CD14-positive monocyte (primary cell): ENCODE measurements around the gene PROZ. TPM values are rescaled to one million over a fixed set of nuclear protein-coding genes. Genes with fewer than 3 reads are reported as not detected.

Experiments
- DNase-seq, 3 donors: peaks; one replicate each; pipeline ENCODE4 v3.0.0-alpha.2; 2011 to 2022
- H2AFZ ChIP-seq: 2 replicates; pipeline ENCODE4 v1.6.0; 2012; ENCODE audit warnings: mild to moderate bottlenecking, low read depth, low read length, inconsistent platforms; ENCODE audit not compliant: insufficient read depth, poor library complexity, severe bottlenecking
- H3K27ac ChIP-seq, 2 donors: 1 replicate in 1 of 2; 2 replicates in 1 of 2; pipeline ENCODE4 v1.5.1; 2012 to 2013; ENCODE audit warnings: low read length in 2 of 2, control low read depth in 1 of 2, inconsistent platforms in 1 of 2, low read depth in 1 of 2, mild to moderate bottlenecking in 1 of 2
- H3K27me3 ChIP-seq, 2 donors: one replicate each; pipeline versions ENCODE4 v1.6.0 to v1.6.1; 2011 to 2013; ENCODE audit warnings: low read length in 2 of 2; ENCODE audit not compliant: control insufficient read depth in 2 of 2, insufficient read depth in 2 of 2
- H3K36me3 ChIP-seq, 2 donors: replicated peaks in 1 of 2; 1 replicate in 1 of 2; 2 replicates in 1 of 2; pipeline versions ENCODE4 v1.5.1 to v1.6.1; 2012 to 2013; ENCODE audit warnings: low read length in 2 of 2, control low read depth in 1 of 2, inconsistent platforms in 1 of 2, mild to moderate bottlenecking in 1 of 2; ENCODE audit not compliant: insufficient read depth in 2 of 2, control insufficient read depth in 1 of 2
- H3K4me1 ChIP-seq, 2 donors: 1 replicate in 1 of 2; 2 replicates in 1 of 2; pipeline versions ENCODE4 v1.5.1 to v1.6.1; 2012 to 2013; ENCODE audit warnings: low read length in 2 of 2, control low read depth in 1 of 2, inconsistent platforms in 1 of 2, mild to moderate bottlenecking in 1 of 2, moderate library complexity in 1 of 2; ENCODE audit not compliant: insufficient read depth in 2 of 2, control insufficient read depth in 1 of 2
- H3K4me2 ChIP-seq: replicated peaks from 2 replicates; pipeline ENCODE3; 2012; ENCODE audit warnings: low read length, moderate library complexity, mild to moderate bottlenecking; ENCODE audit not compliant: poor library complexity, severe bottlenecking; ENCODE audit errors: extremely low read depth
- H3K4me3 ChIP-seq, 3 experiments: fragments of 200-600 bp in 1 of 3; sonication (generic) in 1 of 3; replicated peaks in 1 of 3; 1 replicate in 2 of 3; 2 replicates in 1 of 3; pipeline ENCODE4 v1.5.1; 2011 to 2013; ENCODE audit warnings: low read length in 3 of 3, mild to moderate bottlenecking in 3 of 3, control low read depth in 2 of 3, low read depth in 2 of 3, inconsistent platforms in 1 of 3, moderate library complexity in 1 of 3
- H3K79me2 ChIP-seq: 2 replicates; pipeline ENCODE4 v1.6.0; 2012; ENCODE audit warnings: mild to moderate bottlenecking, control low read depth, inconsistent platforms, low read length, moderate library complexity; ENCODE audit not compliant: insufficient read depth
- H3K9ac ChIP-seq: 2 replicates; pipeline ENCODE4 v1.6.0; 2017; ENCODE audit warnings: low read length, mild to moderate bottlenecking; ENCODE audit not compliant: insufficient read depth, poor library complexity, severe bottlenecking
- H3K9me3 ChIP-seq, 2 donors: replicated peaks in 1 of 2; 1 replicate in 1 of 2; 2 replicates in 1 of 2; pipeline versions ENCODE4 v1.5.1 to v1.6.1; 2012 to 2013; ENCODE audit warnings: low read length in 2 of 2, control low read depth in 1 of 2; ENCODE audit not compliant: control insufficient read depth in 1 of 2, insufficient read depth in 1 of 2
- H4K20me1 ChIP-seq: 2 replicates; pipeline ENCODE4 v1.6.0; 2012; ENCODE audit warnings: mild to moderate bottlenecking, low read length, control low read depth, moderate library complexity; ENCODE audit not compliant: insufficient read depth
- H3K27ac Mint-ChIP-seq, 7 donors: one replicate each; pipeline ENCODE4 v1.8.0; 2020; ENCODE audit warnings: mild to moderate bottlenecking in 7 of 7, mixed read lengths in 7 of 7, moderate library complexity in 6 of 7, inconsistent platforms in 2 of 7
- H3K27me3 Mint-ChIP-seq, 3 donors: one replicate each; pipeline ENCODE4 v1.8.0; 2021 to 2022; ENCODE audit warnings: low read depth in 3 of 3, mild to moderate bottlenecking in 3 of 3, mixed read lengths in 3 of 3, moderate library complexity in 3 of 3, inconsistent platforms in 1 of 3
- H3K36me3 Mint-ChIP-seq, 2 donors: one replicate each; pipeline ENCODE4 v1.8.0; 2020; ENCODE audit warnings: mixed read lengths in 2 of 2, inconsistent platforms in 1 of 2, mild to moderate bottlenecking in 1 of 2
- H3K4me1 Mint-ChIP-seq: one replicate; pipeline ENCODE4 v1.8.0; 2020; ENCODE audit warnings: mild to moderate bottlenecking, mixed read lengths
- H3K4me3 Mint-ChIP-seq, 2 donors: one replicate each; pipeline ENCODE4 v1.8.0; 2020; ENCODE audit warnings: mild to moderate bottlenecking in 2 of 2, mixed read lengths in 2 of 2, moderate library complexity in 1 of 2
- H3K9me3 Mint-ChIP-seq, 7 donors: one replicate each; pipeline ENCODE4 v1.8.0; 2020 to 2022; ENCODE audit warnings: mixed read lengths in 7 of 7, mild to moderate bottlenecking in 6 of 7, moderate library complexity in 6 of 7, inconsistent platforms in 2 of 7
- WGBS: methylation state at CpG from one replicate; pipeline ENCODE4 v1.1.5; 2013; ENCODE audit warnings: missing lambda C conversion rate; ENCODE audit not compliant: insufficient coverage; 5-methylcytosine and 5-hydroxymethylcytosine counted together
- intact Hi-C, 2 donors: fragments of 100-400 bp; cut with micrococcal nuclease; formaldehyde crosslinking; loops; one replicate each; pipeline versions ENCODE4 v1.15.0 to v1.15.1; 2023
- polyA plus RNA-seq, 3 donors: library from polyadenylated mRNA; depleted of rRNA in 1 of 3; unstranded in 2 of 3; stranded (reverse) in 1 of 3; fragments of 300-500 nt in 2 of 3; fragments of >200 nt in 1 of 3; fragmentation: Illumina TruSeq in 2 of 3; gene quantifications; 1 replicate in 2 of 3; 2 replicates in 1 of 3; pipeline ENCODE4 v1.2.3, GENCODE V29; 2012 to 2021
- TF ChIP-seq, protein P1 (sequence below): fragments of 200-600 bp; IDR thresholded peaks from one replicate; pipeline ENCODE4 v1.8.0; 2022; ENCODE audit warnings: antibody characterized with exemption, mild to moderate bottlenecking

Gene PROZ
- polyA plus RNA-seq, 3 donors, result not detected

DNA sequence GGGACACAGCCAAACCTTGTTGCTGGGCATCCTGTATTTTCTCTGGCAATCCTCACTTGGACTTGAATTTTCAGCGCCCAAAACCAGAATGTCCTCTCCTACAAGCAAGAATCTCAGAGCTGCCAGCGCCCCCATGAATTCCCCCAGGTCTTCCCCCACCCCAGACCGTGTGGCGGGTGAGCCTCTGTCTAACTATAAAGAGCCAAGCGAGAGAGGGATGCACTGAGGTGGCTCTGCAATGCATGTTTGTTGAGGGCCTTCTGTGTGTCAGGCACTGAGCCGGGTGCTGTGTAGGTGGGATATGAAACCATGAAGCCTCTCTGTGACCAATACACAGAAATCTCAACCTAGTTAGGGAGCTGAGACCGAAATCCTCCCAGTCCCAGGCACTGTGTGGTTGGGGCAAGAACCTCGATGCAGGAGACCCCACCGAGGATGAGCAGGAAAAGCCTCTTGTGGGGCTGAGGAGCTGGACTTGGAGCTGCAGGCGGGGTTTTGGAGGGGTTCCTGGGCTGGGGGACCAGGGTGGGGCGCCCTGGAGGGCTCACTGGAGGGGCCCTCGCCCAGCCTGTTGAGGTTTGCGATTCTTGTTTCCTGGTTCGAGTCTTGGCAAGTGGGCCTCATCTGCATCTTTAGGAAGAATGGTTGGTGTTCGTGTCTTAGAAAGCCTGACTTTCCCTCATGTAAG, 12.4 kb upstream of the PROZ start:
- Mint-ChIP-seq H3K27ac (peak overlapping the region in 1 of 7 donors; percentile 21), H3K27me3 (peaks cover 7 to 13% (median 11%) of the 10 kb centered on the region in 3 donors), H3K36me3 (no peaks in the 10 kb centered on the region), H3K4me3 (no peak overlapping the region), H3K9me3 (peaks cover 2 to 9% (median 5%) of the 10 kb centered on the region in 7 donors), H3K4me1 (no peaks in the 10 kb centered on the region)
- no peak overlapping the region for H3K9ac ChIP-seq
- no peaks in the 10 kb centered on the region for H4K20me1 ChIP-seq
- H3K9me3 ChIP-seq, result no peaks in the 10 kb centered on the region
- intact Hi-C loops, result no loop called here
- TF ChIP-seq, protein P1, sequence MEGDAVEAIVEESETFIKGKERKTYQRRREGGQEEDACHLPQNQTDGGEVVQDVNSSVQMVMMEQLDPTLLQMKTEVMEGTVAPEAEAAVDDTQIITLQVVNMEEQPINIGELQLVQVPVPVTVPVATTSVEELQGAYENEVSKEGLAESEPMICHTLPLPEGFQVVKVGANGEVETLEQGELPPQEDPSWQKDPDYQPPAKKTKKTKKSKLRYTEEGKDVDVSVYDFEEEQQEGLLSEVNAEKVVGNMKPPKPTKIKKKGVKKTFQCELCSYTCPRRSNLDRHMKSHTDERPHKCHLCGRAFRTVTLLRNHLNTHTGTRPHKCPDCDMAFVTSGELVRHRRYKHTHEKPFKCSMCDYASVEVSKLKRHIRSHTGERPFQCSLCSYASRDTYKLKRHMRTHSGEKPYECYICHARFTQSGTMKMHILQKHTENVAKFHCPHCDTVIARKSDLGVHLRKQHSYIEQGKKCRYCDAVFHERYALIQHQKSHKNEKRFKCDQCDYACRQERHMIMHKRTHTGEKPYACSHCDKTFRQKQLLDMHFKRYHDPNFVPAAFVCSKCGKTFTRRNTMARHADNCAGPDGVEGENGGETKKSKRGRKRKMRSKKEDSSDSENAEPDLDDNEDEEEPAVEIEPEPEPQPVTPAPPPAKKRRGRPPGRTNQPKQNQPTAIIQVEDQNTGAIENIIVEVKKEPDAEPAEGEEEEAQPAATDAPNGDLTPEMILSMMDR, result no peak
- no peaks in the 10 kb centered on the region for H3K79me2 ChIP-seq
- no peaks in the 10 kb centered on the region for H3K4me1 ChIP-seq
- H3K4me2 ChIP-seq, result no peak overlapping the region
- H3K27ac ChIP-seq, result no peak overlapping the region
- H3K4me3 ChIP-seq, result no peak overlapping the region
- WGBS, result 91% methylated on average over 11 of the region's 15 CpGs
- H2AFZ ChIP-seq, result no peak overlapping the region
- peaks cover 0 to 5% of the 10 kb centered on the region in 2 donors for H3K27me3 ChIP-seq
- H3K36me3 ChIP-seq, result no peaks in the 10 kb centered on the region
- DNase-seq, result no peak

- Histone ChIP-seq H2AFZ (no peak overlapping the region), H3K4me2 (no peak overlapping the region), H4K20me1 (no peaks in the 10 kb centered on the region), H3K79me2 (no peaks in the 10 kb centered on the region), H3K4me1 (no peaks in the 10 kb centered on the region), H3K27me3 (peaks cover 0 to 11% of the 10 kb centered on the region in 2 donors), H3K36me3 (no peaks in the 10 kb centered on the region), H3K27ac (no peak overlapping the region), H3K9me3 (no peaks in the 10 kb centered on the region), H3K4me3 (no peak overlapping the region), H3K9ac (no peak overlapping the region)
- Mint-ChIP-seq H3K27me3 (peaks cover 11 to 18% (median 17%) of the 10 kb centered on the region in 3 donors), H3K4me1 (peaks cover under 1% of the 10 kb centered on the region), H3K4me3 (no peak overlapping the region), H3K9me3 (peaks cover 2 to 9% (median 5%) of the 10 kb centered on the region in 7 donors), H3K27ac (peak overlapping the region in 2 of 7 donors; percentile 43 to 62), H3K36me3 (no peaks in the 10 kb centered on the region)
- WGBS, result 98% methylated on average over 8 of the region's 9 CpGs
- TF ChIP-seq, protein P1, result no peak
- intact Hi-C loops, result no loop called here
- DNase-seq, result no peak
Measured at GRCh38 chr13:113146750-113147149, 11.7 kb upstream of the PROZ start.
